ENCODE results near the gene ZNF664. TPM values are rescaled to one million over a fixed set of nuclear protein-coding genes. Genes with fewer than 3 reads are reported as not detected.

ZNF664 gene
- 82.8 TPM for total RNA-seq

GRCh38 chr12:123972457-123973401 lies at the start of gene ZNF664, which contains the start of gene CCDC92:
ZNF664 (plus strand) TSS chr12:123973215; CDS start chr12:124012145, 38,930 bp downstream.
CCDC92 (minus strand) TSS chr12:123972831; CDS start chr12:123944305, 28,526 bp downstream.

Small RNAs within 50 kb of the gene (small RNA-seq; reads per million reads assigned to genes)
- gene AC068790.4, result not detected
- gene AC068790.6, result not detected

Other genes with a start within 250 kb of the ZNF664 start
- 5.3 TPM for gene DNAH10, start 210.9 kb upstream of the ZNF664 start, total RNA-seq
- gene CCDC92, start 384 bp upstream of the ZNF664 start, total RNA-seq, result 27.0 TPM